Adipocyte (in vitro differentiated cells): ENCODE data around the gene RAB21.
"Not testable (repeated sequence)": the region's sequence is repeated elsewhere in the genome, so short reads cannot be mapped to it uniquely, and the experiment has no call there.

Source experiments
- DNase-seq: peaks from one replicate; pipeline ENCODE4 v3.0.0-alpha.2; 2015; ENCODE audit warnings: low read depth
- H3K27me3 ChIP-seq: replicated peaks from 2 replicates; pipeline ENCODE4 v1.7.0; 2013; ENCODE audit warnings: mild to moderate bottlenecking, low read length, moderate library complexity; ENCODE audit not compliant: control insufficient read depth, insufficient read depth
- H3K36me3 ChIP-seq: 2 replicates; pipeline ENCODE4 v1.7.0; 2013; ENCODE audit warnings: low read length, mild to moderate bottlenecking, moderate library complexity; ENCODE audit not compliant: control insufficient read depth, insufficient read depth, severe bottlenecking
- H3K4me1 ChIP-seq: 2 replicates; pipeline ENCODE4 v1.7.0; 2013; ENCODE audit warnings: mild to moderate bottlenecking, low read length, moderate library complexity; ENCODE audit not compliant: control insufficient read depth, insufficient read depth
- H3K4me3 ChIP-seq: 2 replicates; pipeline ENCODE4 v1.7.0; 2013; ENCODE audit warnings: mild to moderate bottlenecking, low read length, moderate library complexity
- H3K9ac ChIP-seq: 2 replicates; pipeline ENCODE4 v1.7.0; 2013; ENCODE audit warnings: mild to moderate bottlenecking, low read length, moderate library complexity
- H3K9me3 ChIP-seq: 2 replicates; pipeline ENCODE4 v1.7.0; 2013; ENCODE audit warnings: mild to moderate bottlenecking, low read length, moderate library complexity; ENCODE audit not compliant: control insufficient read depth

Gene RAB21

GRCh38 chr12:71804505-71804904 is 49.8 kb downstream of the RAB21 start:
- DNase-seq: no peak
- H3K4me3 ChIP-seq: no peak overlapping the region
- H3K27me3 ChIP-seq: no peaks in the 10 kb centered on the region
- H3K9ac ChIP-seq: no peak overlapping the region
- H3K9me3 ChIP-seq: no peaks in the 10 kb centered on the region
- peaks cover under 1% of the 10 kb centered on the region for H3K4me1 ChIP-seq
- no peaks in the 10 kb centered on the region for H3K36me3 ChIP-seq

- H3K27me3 ChIP-seq: no peaks in the 10 kb centered on the region
- H3K9ac ChIP-seq: no peak overlapping the region
- H3K36me3 ChIP-seq: no peaks in the 10 kb centered on the region
- H3K4me3 ChIP-seq: no peak overlapping the region
- no peaks in the 10 kb centered on the region for H3K9me3 ChIP-seq
- H3K4me1 ChIP-seq: no peaks in the 10 kb centered on the region
- no peak for DNase-seq
These were observed 56.3 kb downstream of the RAB21 start for GRCh38 chr12:71810921-71811320.

- H3K9ac ChIP-seq, H3K4me1 ChIP-seq, H3K36me3 ChIP-seq, DNase-seq, H3K9me3 ChIP-seq, H3K27me3 ChIP-seq, H3K4me3 ChIP-seq: not testable (repeated sequence)
These were observed 60.6 kb downstream of the RAB21 start for GRCh38 chr12:71815242-71815641.

GRCh38 chr12:71822088-71822487 is 67.4 kb downstream of the RAB21 start:
- not testable (repeated sequence) for H3K36me3 ChIP-seq, DNase-seq, H3K4me3 ChIP-seq, H3K9ac ChIP-seq, H3K4me1 ChIP-seq, H3K27me3 ChIP-seq, H3K9me3 ChIP-seq

- Histone ChIP-seq H3K9me3 (no peaks in the 10 kb centered on the region), H3K9ac (no peak overlapping the region), H3K4me1 (no peaks in the 10 kb centered on the region), H3K27me3 (no peaks in the 10 kb centered on the region), H3K36me3 (no peaks in the 10 kb centered on the region), H3K4me3 (no peak overlapping the region)
- no peak for DNase-seq
These were observed 74.2 kb downstream of the RAB21 start for GRCh38 chr12:71828813-71829212.

GRCh38 chr12:71837356-71837755 is 82.7 kb downstream of the RAB21 start:
- H3K36me3 ChIP-seq: no peaks in the 10 kb centered on the region
- no peak overlapping the region for H3K9ac ChIP-seq
- peaks cover 21% of the 10 kb centered on the region for H3K4me1 ChIP-seq
- no peaks in the 10 kb centered on the region for H3K27me3 ChIP-seq
- no peak for DNase-seq
- no peak overlapping the region for H3K4me3 ChIP-seq
- H3K9me3 ChIP-seq: no peaks in the 10 kb centered on the region

GRCh38 chr12:71838231-71838630 is 83.6 kb downstream of the RAB21 start:
- H3K27me3 ChIP-seq: no peaks in the 10 kb centered on the region
- no peaks in the 10 kb centered on the region for H3K9me3 ChIP-seq
- H3K4me3 ChIP-seq: no peak overlapping the region
- H3K36me3 ChIP-seq: no peaks in the 10 kb centered on the region
- no peak overlapping the region for H3K9ac ChIP-seq
- no peak for DNase-seq
- H3K4me1 ChIP-seq: peaks cover 21% of the 10 kb centered on the region

- DNase-seq: no peak
- Histone ChIP-seq H3K9ac (peak overlapping the region; percentile 89), H3K4me1 (peaks cover 21% of the 10 kb centered on the region), H3K4me3 (peak overlapping the region; percentile 90), H3K27me3 (no peaks in the 10 kb centered on the region), H3K9me3 (no peaks in the 10 kb centered on the region), H3K36me3 (no peaks in the 10 kb centered on the region)
These were observed 84.0 kb downstream of the RAB21 start for GRCh38 chr12:71838676-71839075.

GRCh38 chr12:71840231-71840847 is 85.7 kb downstream of the RAB21 start:
- peak overlapping the region; percentile 89 for H3K9ac ChIP-seq
- no peaks in the 10 kb centered on the region for H3K27me3 ChIP-seq
- H3K9me3 ChIP-seq: no peaks in the 10 kb centered on the region
- H3K36me3 ChIP-seq: no peaks in the 10 kb centered on the region
- peak; percentile 82 for DNase-seq
- H3K4me3 ChIP-seq: peak overlapping the region; percentile 90
- H3K4me1 ChIP-seq: peaks cover 31% of the 10 kb centered on the region

- Histone ChIP-seq H3K27me3 (no peaks in the 10 kb centered on the region), H3K36me3 (peaks cover 3% of the 10 kb centered on the region), H3K9me3 (no peaks in the 10 kb centered on the region), H3K4me3 (peak overlapping the region; percentile 47), H3K4me1 (peaks cover 44% of the 10 kb centered on the region), H3K9ac (peak overlapping the region; percentile 75)
- DNase-seq: peak; percentile 75
These were observed 91.8 kb downstream of the RAB21 start for GRCh38 chr12:71846322-71846940.

- Histone ChIP-seq H3K9me3 (no peaks in the 10 kb centered on the region), H3K4me3 (no peak overlapping the region), H3K9ac (no peak overlapping the region), H3K4me1 (peaks cover 38% of the 10 kb centered on the region), H3K36me3 (peaks cover 3% of the 10 kb centered on the region), H3K27me3 (no peaks in the 10 kb centered on the region)
- peak; percentile 6 for DNase-seq
These were observed 93.5 kb downstream of the RAB21 start for GRCh38 chr12:71848212-71848611.
